ENCODE results near the gene KAT2A.

Gene KAT2A

DNA sequence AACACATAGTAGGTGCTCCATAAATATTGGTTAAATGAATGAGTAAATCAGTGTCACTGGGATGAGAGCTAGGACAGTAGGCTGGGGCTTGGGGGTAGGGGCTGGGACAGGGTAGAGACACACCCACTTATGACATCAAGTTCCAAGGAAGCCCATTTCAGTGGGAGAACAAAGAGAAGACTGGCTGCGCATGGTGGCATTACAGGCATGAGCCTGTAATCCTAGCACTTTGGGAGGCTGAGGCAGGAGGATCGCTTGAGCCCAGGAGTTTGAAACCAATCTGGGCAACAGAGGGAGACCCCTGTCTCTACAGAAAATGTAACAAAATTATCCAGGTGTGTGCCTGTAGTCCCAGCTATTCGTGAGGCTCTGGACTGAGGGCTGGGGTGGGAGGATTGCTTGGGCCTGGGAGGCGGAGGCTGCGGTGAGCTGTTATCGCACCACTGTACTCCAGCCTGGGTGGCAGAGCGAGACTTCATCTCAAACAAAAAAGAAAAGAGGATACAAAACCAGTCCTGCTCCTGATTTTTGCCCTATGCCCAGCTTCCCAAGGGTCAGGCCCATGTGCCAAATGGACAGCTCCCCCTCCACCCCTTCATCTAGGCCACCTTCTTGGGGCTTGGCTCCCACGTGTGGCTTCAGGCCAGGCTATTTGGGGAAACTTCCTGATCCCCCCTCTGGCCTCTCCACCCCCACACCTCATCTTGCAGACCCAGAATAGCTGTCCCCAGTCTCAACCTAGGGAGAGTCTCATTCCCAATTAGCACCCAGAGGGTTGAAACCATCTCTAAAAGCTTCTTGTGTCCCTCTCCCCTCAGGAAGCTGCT is 30.0 kb downstream of the KAT2A start:
- H3K4me1 ChIP-seq (ENCODE audit: control insufficient read depth in 1 of 2, insufficient read depth in 1 of 2, low read depth in 1 of 2, low read length in 1 of 2): no peaks in the 10 kb centered on the region
- no peak overlapping the region for H3K4me3 ChIP-seq (ENCODE audit: low read depth in 1 of 2, low read length in 1 of 2)
- TF ChIP-seq, protein P1, sequence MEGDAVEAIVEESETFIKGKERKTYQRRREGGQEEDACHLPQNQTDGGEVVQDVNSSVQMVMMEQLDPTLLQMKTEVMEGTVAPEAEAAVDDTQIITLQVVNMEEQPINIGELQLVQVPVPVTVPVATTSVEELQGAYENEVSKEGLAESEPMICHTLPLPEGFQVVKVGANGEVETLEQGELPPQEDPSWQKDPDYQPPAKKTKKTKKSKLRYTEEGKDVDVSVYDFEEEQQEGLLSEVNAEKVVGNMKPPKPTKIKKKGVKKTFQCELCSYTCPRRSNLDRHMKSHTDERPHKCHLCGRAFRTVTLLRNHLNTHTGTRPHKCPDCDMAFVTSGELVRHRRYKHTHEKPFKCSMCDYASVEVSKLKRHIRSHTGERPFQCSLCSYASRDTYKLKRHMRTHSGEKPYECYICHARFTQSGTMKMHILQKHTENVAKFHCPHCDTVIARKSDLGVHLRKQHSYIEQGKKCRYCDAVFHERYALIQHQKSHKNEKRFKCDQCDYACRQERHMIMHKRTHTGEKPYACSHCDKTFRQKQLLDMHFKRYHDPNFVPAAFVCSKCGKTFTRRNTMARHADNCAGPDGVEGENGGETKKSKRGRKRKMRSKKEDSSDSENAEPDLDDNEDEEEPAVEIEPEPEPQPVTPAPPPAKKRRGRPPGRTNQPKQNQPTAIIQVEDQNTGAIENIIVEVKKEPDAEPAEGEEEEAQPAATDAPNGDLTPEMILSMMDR (IDR thresholded peaks at IDR 0.05): no peak
- H3K36me3 ChIP-seq: no peaks in the 10 kb centered on the region
- H3K27ac ChIP-seq: no peak overlapping the region
- H3K9me3 ChIP-seq: no peaks in the 10 kb centered on the region
- H3K27me3 ChIP-seq: peaks cover 7% of the 10 kb centered on the region

DNA sequence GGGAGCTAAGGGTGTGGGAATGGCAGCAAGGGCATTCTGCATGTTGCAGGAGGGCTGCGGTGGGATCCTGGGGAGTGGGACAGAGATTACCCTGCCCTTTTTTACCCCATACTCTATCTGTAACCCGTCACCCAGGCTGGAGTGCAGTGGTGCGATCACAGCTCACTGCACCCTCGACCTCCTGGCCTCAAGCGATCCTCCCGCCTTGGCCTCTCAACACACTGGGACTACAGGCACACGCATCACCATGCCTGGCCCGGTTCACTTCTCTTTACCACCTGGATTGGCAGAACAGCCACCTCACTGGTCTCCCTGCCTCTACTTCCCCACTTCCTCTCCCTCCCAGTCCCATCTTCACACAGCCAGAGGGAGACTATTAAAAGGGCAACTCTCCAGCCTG is 32.4 kb downstream of the KAT2A start:
- Histone ChIP-seq H3K36me3 (no peaks in the 10 kb centered on the region), H3K9me3 (no peaks in the 10 kb centered on the region), H3K27ac (no peak overlapping the region), H3K4me3 (ENCODE audit: low read depth in 1 of 2, low read length in 1 of 2) (no peak overlapping the region), H3K27me3 (peaks cover 5% of the 10 kb centered on the region), H3K4me1 (ENCODE audit: control insufficient read depth in 1 of 2, insufficient read depth in 1 of 2, low read depth in 1 of 2, low read length in 1 of 2) (no peaks in the 10 kb centered on the region)
- TF ChIP-seq, protein P1 (IDR thresholded peaks at IDR 0.05): no peak

DNA sequence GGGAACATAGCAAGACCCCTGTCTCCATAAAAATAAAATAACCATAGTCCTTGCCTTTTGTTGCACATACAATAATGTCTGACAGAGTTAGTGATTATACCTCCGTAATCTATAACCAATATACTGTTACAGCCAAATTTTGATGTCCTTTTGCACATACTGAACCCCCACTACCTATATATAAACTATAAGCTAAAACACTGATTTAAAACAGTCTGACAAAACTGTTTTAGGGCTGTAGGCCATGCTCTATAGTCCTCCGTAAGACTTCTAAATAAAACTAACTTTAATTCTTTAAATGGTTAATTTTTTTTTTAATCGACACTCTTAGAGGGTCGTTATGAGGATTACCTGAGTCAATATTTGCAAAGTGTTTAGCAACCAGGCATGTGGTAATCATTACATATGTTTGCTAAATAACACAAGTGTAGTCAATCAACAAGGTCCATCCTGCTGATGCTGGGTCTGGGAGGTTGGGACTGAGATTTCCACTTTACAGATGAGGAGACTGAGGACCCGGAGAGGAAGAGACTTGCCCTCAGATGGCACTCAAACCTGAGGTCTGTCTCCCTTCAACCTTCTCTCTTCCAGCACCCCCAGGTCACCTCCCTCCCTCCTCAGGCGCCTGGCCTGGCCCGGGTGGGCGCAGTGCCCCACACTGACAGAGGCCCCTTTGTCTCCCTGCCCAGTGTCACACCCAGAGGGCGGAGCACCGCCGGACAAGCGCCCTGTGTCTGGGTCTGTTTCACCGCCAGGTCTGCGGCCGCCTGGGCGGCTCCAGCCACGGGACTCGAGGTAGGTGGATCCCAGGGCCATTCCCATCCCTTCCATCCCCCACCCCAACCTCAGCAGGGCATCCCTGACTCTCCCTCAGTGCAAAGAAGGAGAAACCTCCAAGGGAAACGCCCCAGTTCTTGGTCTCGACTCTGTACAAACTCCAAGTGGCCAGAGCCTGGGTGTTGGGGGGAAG is 33.1 kb downstream of the KAT2A start:
- Histone ChIP-seq H3K9me3 (no peaks in the 10 kb centered on the region), H3K27me3 (peaks cover 5% of the 10 kb centered on the region), H3K4me3 (ENCODE audit: low read depth in 1 of 2, low read length in 1 of 2) (no peak overlapping the region), H3K4me1 (ENCODE audit: control insufficient read depth in 1 of 2, insufficient read depth in 1 of 2, low read depth in 1 of 2, low read length in 1 of 2) (no peaks in the 10 kb centered on the region), H3K27ac (no peak overlapping the region), H3K36me3 (no peaks in the 10 kb centered on the region)
- TF ChIP-seq, protein P1 (IDR thresholded peaks at IDR 0.05): no peak

DNA sequence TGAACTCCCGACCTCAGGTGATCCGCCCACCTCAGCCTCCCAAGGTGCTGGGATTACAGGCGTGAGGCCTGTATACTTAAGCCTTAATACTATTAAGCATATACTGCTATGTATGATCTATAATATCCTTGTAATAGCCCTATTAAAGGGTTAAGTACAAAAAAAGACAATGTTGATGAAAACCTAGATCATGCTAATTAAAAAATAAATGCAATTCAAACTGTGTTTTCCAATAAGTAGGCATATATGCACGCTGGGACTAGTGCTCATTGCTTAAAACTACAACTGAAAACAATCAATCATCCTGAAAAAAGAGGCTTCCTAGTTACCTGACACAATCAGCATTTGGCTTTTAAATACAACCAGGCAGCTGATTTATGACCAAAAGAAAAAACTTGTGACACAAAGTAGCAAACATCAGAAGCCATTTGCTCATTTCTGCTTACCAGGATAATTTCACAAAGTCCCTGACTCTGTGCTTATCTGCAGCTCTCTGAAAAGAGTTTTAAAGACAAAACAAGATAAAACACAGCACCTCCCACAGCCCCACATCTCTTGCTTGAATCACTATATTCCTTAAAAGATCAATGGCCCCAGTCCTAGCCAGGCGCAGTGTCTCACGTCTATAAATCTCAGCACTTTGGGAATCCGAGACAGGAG is 34.0 kb downstream of the KAT2A start:
- Histone ChIP-seq H3K36me3 (no peaks in the 10 kb centered on the region), H3K27me3 (peaks cover 5% of the 10 kb centered on the region), H3K27ac (no peak overlapping the region), H3K4me1 (ENCODE audit: control insufficient read depth in 1 of 2, insufficient read depth in 1 of 2, low read depth in 1 of 2, low read length in 1 of 2) (no peaks in the 10 kb centered on the region), H3K4me3 (ENCODE audit: low read depth in 1 of 2, low read length in 1 of 2) (no peak overlapping the region), H3K9me3 (no peaks in the 10 kb centered on the region)
- TF ChIP-seq, protein P1 (IDR thresholded peaks at IDR 0.05): no peak

DNA sequence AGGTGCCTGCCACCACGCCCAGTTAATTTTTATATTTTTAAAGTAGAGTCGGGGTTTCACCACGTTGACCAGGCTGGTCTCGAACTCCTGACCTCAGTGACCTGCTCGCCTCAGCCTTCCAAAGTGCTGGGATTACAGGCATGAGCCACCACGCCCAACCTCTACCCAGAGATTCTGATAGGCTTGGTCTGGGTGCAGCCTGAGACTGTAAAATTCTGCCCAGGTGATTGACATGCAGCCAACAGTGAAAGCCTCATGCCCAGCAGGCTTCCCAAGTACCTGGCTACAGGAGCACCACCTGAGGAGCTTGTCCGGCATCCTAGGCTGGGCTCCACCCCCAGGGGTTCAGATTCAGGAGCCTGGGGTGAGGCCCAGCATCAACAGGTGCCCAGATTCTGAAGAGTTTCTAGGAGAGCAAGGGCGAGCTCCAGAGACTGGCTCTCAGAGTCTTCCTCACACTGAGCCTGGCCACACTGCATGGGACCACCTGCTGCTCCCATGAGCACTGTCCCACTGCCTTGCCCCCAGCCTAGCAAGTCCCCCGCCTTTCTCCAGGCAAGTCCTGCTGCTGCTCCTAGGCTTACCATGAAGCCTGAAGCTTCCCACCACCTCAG is 39.5 kb downstream of the KAT2A start:
- H3K4me3 ChIP-seq (ENCODE audit: low read depth in 1 of 2, low read length in 1 of 2): no peak overlapping the region
- no peak overlapping the region for H3K27ac ChIP-seq
- H3K4me1 ChIP-seq (ENCODE audit: control insufficient read depth in 1 of 2, insufficient read depth in 1 of 2, low read depth in 1 of 2, low read length in 1 of 2): no peaks in the 10 kb centered on the region
- no peaks in the 10 kb centered on the region for H3K36me3 ChIP-seq
- TF ChIP-seq, protein P1 (IDR thresholded peaks at IDR 0.05): no peak
- H3K27me3 ChIP-seq: peaks cover 4% of the 10 kb centered on the region
- H3K9me3 ChIP-seq: no peaks in the 10 kb centered on the region

All from neutrophil (primary cell).